Left cardiac atrium (tissue), 4 donors: Measurements from ENCODE around the gene TRIP4. TPM values are rescaled to one million over a fixed set of nuclear protein-coding genes. Genes with fewer than 3 reads are reported as not detected.
A peak's percentile ranks its signal among the peaks of the same experiment; 100 is the strongest.
"Not testable (repeated sequence)": the region's sequence is repeated elsewhere in the genome, so short reads cannot be mapped to it uniquely, and the experiment has no call there.

ENCODE experiments used
- ATAC-seq, 2 donors: fragments of 200-7000 bp; cut with Tn5 transposase; one replicate each; pipeline ENCODE4 v1.9.1; 2020; ENCODE audit warnings: mild to moderate bottlenecking in 2 of 2, moderate library complexity in 2 of 2
- DNase-seq: peaks from one replicate; pipeline ENCODE4 v3.0.0-alpha.2; 2020
- intact Hi-C, 2 donors: fragments of 100-400 bp; cut with DNase I; formaldehyde crosslinking; loops; one replicate each; pipeline versions ENCODE4 v1.14.1 to v1.15.1; 2022 to 2023
- total RNA-seq, 2 donors: library from RNA; stranded (reverse); fragmentation: NEBNext Ultra II Directional; extraction: Animal tissue kit (Norgen Biotek cat#: 25700); gene quantifications; one replicate each; pipeline ENCODE4 v1.2.1, GENCODE V29; 2021
- donor health status: DM: no; HTN: yes; CAD: no.
- donor health status: DM: no; HTN: yes; CAD: no; lungs with severe emphysema.
- donor health status: DM: yes; HTN: yes; CAD: no.
- donor health status: Dilated cardiomyopathy.

Gene TRIP4
- total RNA-seq, 2 donors from 2014 or later: 15.5 to 16.3 TPM

DNA sequence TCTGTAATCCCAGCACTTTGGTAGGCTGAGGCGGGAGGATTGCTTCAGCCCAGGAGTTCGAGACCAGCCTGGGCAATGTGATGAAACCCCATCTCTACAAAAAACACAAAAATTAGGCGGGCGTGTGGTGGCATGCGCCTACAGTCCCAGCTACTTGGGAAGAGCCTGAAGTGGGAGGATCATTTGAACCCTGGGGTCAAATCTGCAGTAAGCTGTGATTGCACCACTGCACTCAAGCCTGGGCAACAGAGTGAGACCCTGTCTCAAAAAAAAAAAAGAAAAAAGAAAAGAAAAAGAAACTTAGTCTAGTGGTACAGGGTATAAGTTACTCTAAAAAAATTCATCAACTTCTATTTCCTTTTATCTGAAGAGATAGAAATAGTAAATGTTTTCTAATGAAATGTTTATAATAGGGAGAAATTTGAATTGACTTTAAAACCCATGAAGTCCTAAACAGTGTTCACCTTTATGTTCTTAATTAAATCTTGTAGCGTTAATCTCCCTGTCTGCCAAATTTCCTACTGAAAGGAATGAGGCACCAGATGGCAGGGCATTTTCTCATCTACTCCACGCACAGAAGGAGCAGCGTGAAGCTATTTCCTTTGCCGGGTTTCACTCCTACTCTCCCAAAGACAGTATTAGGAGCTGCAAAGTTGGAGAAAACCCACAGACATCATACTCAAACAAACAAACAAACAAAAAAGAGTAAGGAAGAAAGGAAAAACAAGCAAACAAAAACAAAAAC is 8.2 kb upstream of the TRIP4 start:
- DNase-seq: no peak
- intact Hi-C loops: no loop called here

DNA sequence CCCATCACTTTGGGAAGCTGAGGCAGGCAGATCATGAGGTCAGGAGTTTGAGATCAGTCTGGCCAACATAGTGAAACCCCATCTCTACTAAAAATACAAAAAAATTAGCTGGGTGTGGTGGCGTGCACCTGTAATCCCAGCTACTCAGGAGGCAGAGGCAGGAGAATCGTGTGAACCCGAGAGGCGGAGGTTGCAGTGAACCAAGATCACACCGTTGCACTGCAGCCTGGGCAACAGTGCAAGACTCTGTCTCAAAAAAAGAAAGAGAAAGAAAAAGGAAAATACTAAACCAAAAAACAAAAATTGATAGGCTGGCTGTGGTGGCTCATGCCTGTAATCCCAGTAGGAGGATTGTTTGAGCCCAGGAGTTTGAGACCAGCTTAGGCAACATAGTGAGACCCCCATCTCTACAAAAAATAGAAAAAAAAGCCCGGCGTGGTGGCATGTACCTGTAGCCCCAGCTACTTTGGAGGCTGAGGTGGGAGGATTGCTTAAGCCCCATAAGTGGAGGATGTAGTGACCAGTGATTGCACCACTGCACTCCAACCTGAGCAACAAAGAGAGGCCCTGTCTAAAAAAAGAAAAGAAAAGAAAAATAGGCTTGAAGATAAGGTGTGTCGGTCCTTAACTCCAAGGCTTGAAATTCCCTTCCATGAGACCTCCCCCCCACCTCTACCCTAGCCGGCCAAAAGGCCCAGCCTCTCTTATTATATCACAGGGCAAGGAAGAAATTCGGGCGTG is 7.3 kb upstream of the TRIP4 start:
- not testable (repeated sequence) for DNase-seq, ATAC-seq
- intact Hi-C loops: loop anchor here in 1 of 2 donors (10.0 kb wide), 1 partner anchor 175 kb away; no protein-coding TSS in a partner anchor

More for the DNA sequence above, 8.2 kb upstream of the TRIP4 start:
- no peak for ATAC-seq

GRCh38 chr15:64381000-64381751 is 6.5 kb upstream of the TRIP4 start, which contains the start of gene PCLAF:
Gene PCLAF (minus strand): TSS chr15:64381441. CDS start chr15:64381371, 70 bp downstream.
- intact Hi-C loops: loop anchor here in 1 of 2 donors (10.0 kb wide), 1 partner anchor 176 kb away; no protein-coding TSS in a partner anchor
- ATAC-seq (peak; percentile 100), DNase-seq (peak; percentile 96)

DNA sequence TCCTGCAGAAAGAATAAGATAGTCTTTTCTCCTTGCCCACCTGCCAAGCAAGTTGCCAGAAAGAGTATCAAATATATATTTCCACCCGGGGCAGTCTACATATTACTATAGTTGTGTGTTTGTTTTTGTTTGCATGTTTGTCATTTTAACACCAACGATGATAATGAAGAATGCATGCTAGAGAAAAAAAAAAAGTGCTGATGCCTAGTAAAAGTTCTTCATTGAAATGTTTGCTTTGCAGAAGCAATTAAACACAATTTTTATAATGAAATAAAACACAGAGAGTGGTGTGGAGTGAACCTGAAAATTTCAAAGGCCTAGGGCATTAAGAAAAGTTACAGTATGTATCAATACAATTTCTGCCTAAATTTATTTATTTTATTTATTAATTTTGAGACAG is 3.9 kb upstream of the TRIP4 start:
- no peak for ATAC-seq
- no peak for DNase-seq
- intact Hi-C loops: loop anchor here in 1 of 2 donors (10.0 kb wide), 1 partner anchor 179 kb away; no protein-coding TSS in a partner anchor

DNA sequence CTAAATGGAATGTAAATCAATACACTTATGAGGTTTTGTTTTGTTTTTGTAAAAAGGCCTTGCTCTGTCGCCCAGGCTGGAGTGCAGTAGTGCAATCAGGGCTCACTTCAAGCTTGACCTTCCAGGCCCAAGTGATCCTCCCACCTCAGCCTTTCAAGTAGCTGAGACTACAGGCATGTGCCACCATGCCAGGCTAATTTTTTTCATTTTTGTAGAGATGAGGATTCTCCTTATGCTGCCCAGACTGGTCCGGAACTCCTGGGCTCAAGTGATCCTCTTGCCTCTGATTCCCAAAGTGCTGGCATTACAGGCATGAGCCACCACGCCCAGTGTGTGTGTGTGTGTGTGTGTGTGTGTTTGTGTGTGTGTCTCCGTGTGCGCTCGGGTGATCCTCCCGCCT is 1.3 kb upstream of the TRIP4 start:
- DNase-seq (no peak), ATAC-seq (no peak)
- intact Hi-C loops: loop anchor here in 1 of 2 donors (10.0 kb wide), 1 partner anchor 181 kb away; no protein-coding TSS in a partner anchor

DNA sequence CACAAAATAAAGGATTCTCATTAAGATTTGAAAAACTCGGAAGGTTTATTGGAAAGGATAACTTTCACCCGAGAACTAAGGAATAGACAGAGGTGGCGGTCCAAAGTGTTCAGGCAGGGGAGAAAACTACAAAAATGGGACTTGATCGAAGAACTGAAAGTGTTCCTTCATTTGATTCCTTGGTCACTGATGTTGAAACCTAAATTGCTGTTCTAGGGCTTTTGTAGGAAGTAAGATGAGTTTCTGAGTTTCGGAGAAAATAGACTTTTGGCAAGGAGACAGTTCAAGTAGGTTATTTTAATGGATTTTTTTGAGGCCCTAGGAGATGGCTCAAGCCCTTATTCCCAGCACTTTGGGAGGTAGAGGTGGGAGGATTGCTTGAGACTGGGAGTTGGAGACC is 1.4 kb downstream of the TRIP4 start:
- intact Hi-C loops: loop anchor here in 1 of 2 donors (10.0 kb wide), 1 partner anchor 184 kb away; no protein-coding TSS in a partner anchor
- ATAC-seq (no peak), DNase-seq (no peak)

DNA sequence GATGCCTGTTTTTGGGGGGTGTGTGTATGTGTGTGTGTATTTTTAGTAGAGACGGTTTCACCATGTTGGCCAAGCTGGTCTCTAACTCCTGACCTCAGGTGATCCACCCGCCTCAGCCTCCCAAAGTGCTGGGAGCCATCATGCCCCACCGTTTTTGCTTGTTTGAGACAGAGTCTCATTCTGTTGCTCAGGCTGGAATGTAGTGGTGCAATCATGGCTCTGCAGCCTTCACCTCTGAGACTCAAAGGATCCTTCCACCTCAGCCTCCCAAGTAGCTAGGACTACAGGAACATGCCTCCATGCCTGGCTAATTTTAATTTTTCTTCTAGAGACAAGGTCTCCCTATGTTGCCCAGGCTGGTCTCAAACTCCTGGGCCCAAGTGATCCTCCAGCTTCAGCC is 4.8 kb downstream of the TRIP4 start:
- ATAC-seq, intact Hi-C loops, DNase-seq: not testable (repeated sequence)

GRCh38 chr15:64396789-64397188 is 9.2 kb downstream of the TRIP4 start:
- no peak for DNase-seq
- intact Hi-C loops: no loop called here
- no peak for ATAC-seq

GRCh38 chr15:64398575-64398974 is 10.9 kb downstream of the TRIP4 start:
- intact Hi-C loops: no loop called here
- no peak for DNase-seq
- ATAC-seq: peak; percentile 67 to 70

DNA sequence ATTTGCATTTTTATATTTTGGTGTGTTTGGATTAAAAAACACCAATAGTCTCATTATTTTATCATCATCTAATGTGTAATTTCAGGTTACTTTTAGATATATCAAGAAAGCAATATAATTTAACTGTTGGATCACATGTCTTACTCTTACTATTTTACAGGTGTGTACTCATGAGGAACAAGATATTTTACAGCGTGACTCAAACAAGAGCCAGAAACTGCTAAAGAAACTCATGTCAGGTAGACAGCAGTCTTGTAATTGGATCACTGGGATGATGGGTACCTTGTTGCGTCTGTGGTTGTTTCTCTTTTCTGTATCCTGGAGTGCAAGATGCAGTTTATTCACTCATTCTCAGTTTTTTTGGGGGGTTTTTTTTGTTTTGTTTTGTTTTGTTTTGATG is 12.9 kb downstream of the TRIP4 start:
- intact Hi-C loops: no loop called here
- ATAC-seq: no peak
- no peak for DNase-seq

GRCh38 chr15:64412216-64412615 is 24.6 kb downstream of the TRIP4 start:
- intact Hi-C loops: no loop called here
- ATAC-seq (no peak), DNase-seq (no peak)

GRCh38 chr15:64422697-64423096 is 35.1 kb downstream of the TRIP4 start:
- no peak for ATAC-seq
- intact Hi-C loops: loop anchor here in 1 of 2 donors (10.0 kb wide), 1 partner anchor 252 kb away; no protein-coding TSS in a partner anchor
- no peak for DNase-seq

GRCh38 chr15:64423970-64424369 is 36.3 kb downstream of the TRIP4 start:
- intact Hi-C loops: loop anchor here in 1 of 2 donors (10.0 kb wide), 1 partner anchor 251 kb away; no protein-coding TSS in a partner anchor
- ATAC-seq (no peak), DNase-seq (no peak)

DNA sequence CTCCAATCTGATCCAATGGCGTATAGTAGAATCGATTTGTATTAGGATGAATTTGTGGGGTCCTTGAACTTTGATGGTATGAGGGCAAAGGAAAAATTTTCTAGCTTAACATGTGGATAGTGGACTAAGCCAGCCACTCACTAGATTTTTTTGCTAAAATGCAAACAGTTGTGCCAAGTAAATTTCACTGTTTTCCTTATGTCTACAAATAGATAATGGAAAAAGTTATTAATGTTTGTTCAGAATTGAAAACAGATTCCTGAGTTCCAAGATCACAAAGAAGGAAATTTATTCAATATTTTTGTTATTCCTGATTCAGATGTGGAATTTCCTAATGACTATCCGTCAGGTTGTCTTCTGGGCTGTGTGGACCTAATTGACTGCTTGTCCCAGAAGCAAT is 37.6 kb downstream of the TRIP4 start:
- no peak for DNase-seq
- ATAC-seq: no peak
- intact Hi-C loops: loop anchor here in 1 of 2 donors (10.0 kb wide), 1 partner anchor 250 kb away; no protein-coding TSS in a partner anchor

DNA sequence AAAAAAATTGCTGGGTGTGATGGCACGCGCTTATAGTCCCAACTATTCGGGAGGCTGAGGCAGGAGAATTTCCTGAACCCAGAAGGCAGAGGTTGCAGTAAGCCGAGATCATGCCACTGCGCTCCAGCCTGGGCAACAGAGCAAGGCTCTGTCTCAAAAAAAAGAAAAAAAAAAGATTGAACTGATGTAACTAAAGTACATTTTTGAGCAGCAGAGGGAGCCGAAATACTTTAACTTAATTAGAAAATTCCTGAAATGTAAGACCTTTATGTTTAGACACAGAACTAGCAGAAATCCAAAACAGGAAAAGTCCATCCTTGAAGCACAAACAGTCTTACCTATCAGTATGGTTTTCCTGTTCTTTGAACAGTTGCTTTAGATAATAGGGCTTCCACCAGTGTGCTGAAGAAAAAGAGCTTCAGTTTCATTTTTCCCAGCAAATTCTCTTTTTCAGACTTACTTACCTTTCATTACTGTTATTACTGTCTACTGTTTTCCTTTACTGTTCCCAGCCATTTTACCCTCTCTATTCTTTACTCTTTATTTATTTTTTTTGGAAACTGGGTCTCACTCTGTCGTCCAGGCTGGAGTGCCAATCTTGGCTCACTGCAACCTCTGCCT is 39.3 kb downstream of the TRIP4 start:
- peak in 1 of 2 donors; percentile 16 for ATAC-seq
- intact Hi-C loops: loop anchor here in 1 of 2 donors (10.0 kb wide), 1 partner anchor 248 kb away; no protein-coding TSS in a partner anchor

GRCh38 chr15:64429448-64429847 is 41.8 kb downstream of the TRIP4 start:
- DNase-seq (no peak), ATAC-seq (no peak)
- intact Hi-C loops: loop anchor here in 1 of 2 donors (10.0 kb wide), 1 partner anchor 245 kb away; no protein-coding TSS in a partner anchor

More for the DNA sequence above, 39.3 kb downstream of the TRIP4 start:
- DNase-seq: no peak

DNA sequence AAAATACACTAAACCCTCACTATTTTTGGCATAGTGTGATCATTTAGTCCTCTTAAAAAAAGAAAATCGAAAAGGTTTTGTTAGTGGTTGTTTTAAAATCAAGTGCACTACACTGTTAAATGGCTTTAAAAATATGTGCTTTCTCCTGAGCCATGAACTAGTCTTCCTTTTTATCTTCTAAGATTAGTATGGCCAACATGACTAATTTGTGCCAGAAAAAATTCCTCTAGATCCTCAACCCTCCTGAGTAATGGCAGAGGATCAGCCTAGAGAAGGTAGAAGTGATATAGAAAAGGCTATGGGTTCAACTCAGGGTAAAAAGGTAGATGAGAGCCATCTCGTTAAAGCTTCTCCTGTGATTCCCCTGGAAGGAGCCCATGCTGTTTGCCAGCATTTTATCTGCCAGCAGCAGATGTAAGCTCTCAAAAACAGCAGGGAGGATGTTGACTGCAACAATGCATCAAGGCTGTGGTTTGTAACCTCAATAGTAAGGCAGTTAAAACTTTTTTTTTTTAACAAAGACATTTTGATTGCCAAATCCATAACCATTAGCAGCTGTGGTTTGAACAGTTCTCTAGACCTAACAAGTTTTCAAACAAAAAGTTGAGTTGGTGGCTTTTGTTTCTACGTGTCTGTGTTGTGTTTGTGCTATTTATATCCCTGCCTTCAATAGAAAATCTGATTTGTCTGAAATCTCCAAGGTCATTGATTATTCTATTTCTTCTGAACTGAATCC is 42.5 kb downstream of the TRIP4 start:
- DNase-seq (peak; percentile 27), ATAC-seq (peak; percentile 80 to 84)
- intact Hi-C loops: loop anchor here in 1 of 2 donors (10.0 kb wide), 1 partner anchor 245 kb away; no protein-coding TSS in a partner anchor

- intact Hi-C loops: no loop called here
- DNase-seq (no peak), ATAC-seq (no peak)
Measured at GRCh38 chr15:64437982-64438381, 50.3 kb downstream of the TRIP4 start.
